Astrocyte (in vitro differentiated cells and primary cell): ENCODE data around the gene TLE5. TPM values are rescaled to one million over a fixed set of nuclear protein-coding genes. Genes with fewer than 3 reads are reported as not detected.

Source experiments
- DNase-seq: peaks from one replicate; pipeline ENCODE4 v3.0.0-alpha.2; 2010; ENCODE audit warnings: low read depth
- FAIRE-seq: peaks from 2 replicates; lab custom pipeline; 2011; peaks lifted over from hg19 to GRCh38; lab: Jason Lieb, UNC
- H2AFZ ChIP-seq: 2 replicates; pipeline ENCODE4 v1.6.0; 2012; ENCODE audit warnings: low read depth, low read length, inconsistent platforms
- H3K27ac ChIP-seq: 2 replicates; pipeline ENCODE4 v1.5.1; 2011; ENCODE audit warnings: low read depth, low read length, inconsistent platforms
- H3K27me3 ChIP-seq: 2 replicates; pipeline ENCODE4 v1.6.0; 2011; ENCODE audit warnings: low read length, inconsistent platforms; ENCODE audit not compliant: insufficient read depth
- H3K36me3 ChIP-seq: 2 replicates; pipeline ENCODE4 v1.5.1; 2011; ENCODE audit warnings: low read length, inconsistent platforms; ENCODE audit not compliant: insufficient read depth
- H3K4me1 ChIP-seq: 2 replicates; pipeline ENCODE4 v1.5.1; 2011; ENCODE audit warnings: low read length, inconsistent platforms; ENCODE audit not compliant: insufficient read depth
- H3K4me2 ChIP-seq: 2 replicates; pipeline ENCODE4 v1.6.0; 2012; ENCODE audit warnings: low read length, inconsistent platforms
- H3K4me3 ChIP-seq: 2 replicates; pipeline ENCODE4 v1.5.1; 2011; ENCODE audit warnings: low read depth, mild to moderate bottlenecking, low read length, inconsistent platforms; ENCODE audit not compliant: insufficient read depth
- H3K79me2 ChIP-seq: 2 replicates; pipeline ENCODE4 v1.6.0; 2012; ENCODE audit warnings: mild to moderate bottlenecking, low read length, inconsistent platforms; ENCODE audit not compliant: insufficient read depth
- H3K9ac ChIP-seq: 2 replicates; pipeline ENCODE4 v1.6.0; 2012; ENCODE audit warnings: mild to moderate bottlenecking, low read length, inconsistent platforms
- H3K9me3 ChIP-seq: 2 replicates; pipeline ENCODE4 v1.5.1; 2012; ENCODE audit warnings: low read depth, mild to moderate bottlenecking, low read length, inconsistent platforms; ENCODE audit not compliant: insufficient read depth
- H4K20me1 ChIP-seq: 2 replicates; pipeline ENCODE4 v1.6.0; 2012; ENCODE audit warnings: low read length, inconsistent platforms; ENCODE audit not compliant: insufficient read depth
- H3K27ac Mint-ChIP-seq: one replicate; pipeline ENCODE4 v1.8.0; 2021; ENCODE audit warnings: mild to moderate bottlenecking, mixed read lengths; ENCODE audit not compliant: unreplicated experiment
- H3K27me3 Mint-ChIP-seq: one replicate; pipeline ENCODE4 v1.8.0; 2021; ENCODE audit warnings: low read depth, mixed read lengths; ENCODE audit not compliant: unreplicated experiment
- H3K36me3 Mint-ChIP-seq: one replicate; pipeline ENCODE4 v1.8.0; 2021; ENCODE audit warnings: low read depth, mixed read lengths; ENCODE audit not compliant: unreplicated experiment
- H3K4me1 Mint-ChIP-seq: one replicate; pipeline ENCODE4 v1.8.0; 2021; ENCODE audit warnings: low read depth, mixed read lengths; ENCODE audit not compliant: unreplicated experiment
- H3K4me3 Mint-ChIP-seq: one replicate; pipeline ENCODE4 v1.8.0; 2021; ENCODE audit warnings: mild to moderate bottlenecking, moderate library complexity, mixed read lengths; ENCODE audit not compliant: unreplicated experiment
- H3K9me3 Mint-ChIP-seq: one replicate; pipeline ENCODE4 v1.8.0; 2021; ENCODE audit warnings: mild to moderate bottlenecking, mixed read lengths; ENCODE audit not compliant: unreplicated experiment
- EZH2 ChIP-seq: IDR thresholded peaks from 2 replicates; pipeline ENCODE4 v1.6.1; 2012; ENCODE audit warnings: mild to moderate bottlenecking, low read length, inconsistent platforms; ENCODE audit not compliant: insufficient read depth
- total RNA-seq: library from RNA; stranded (reverse); gene quantifications from 2 replicates; pipeline ENCODE4 v1.2.1, GENCODE V29; 2021
- TF ChIP-seq, protein P1 (sequence below): IDR thresholded peaks from 2 replicates; pipeline ENCODE4 v1.5.1; 2011; ENCODE audit warnings: low read depth, mild to moderate bottlenecking, inconsistent platforms, low read length, moderate library complexity; ENCODE audit not compliant: insufficient read depth

TLE5 gene
- total RNA-seq, 1 donor from 2014 or later, result 210 TPM

DNA sequence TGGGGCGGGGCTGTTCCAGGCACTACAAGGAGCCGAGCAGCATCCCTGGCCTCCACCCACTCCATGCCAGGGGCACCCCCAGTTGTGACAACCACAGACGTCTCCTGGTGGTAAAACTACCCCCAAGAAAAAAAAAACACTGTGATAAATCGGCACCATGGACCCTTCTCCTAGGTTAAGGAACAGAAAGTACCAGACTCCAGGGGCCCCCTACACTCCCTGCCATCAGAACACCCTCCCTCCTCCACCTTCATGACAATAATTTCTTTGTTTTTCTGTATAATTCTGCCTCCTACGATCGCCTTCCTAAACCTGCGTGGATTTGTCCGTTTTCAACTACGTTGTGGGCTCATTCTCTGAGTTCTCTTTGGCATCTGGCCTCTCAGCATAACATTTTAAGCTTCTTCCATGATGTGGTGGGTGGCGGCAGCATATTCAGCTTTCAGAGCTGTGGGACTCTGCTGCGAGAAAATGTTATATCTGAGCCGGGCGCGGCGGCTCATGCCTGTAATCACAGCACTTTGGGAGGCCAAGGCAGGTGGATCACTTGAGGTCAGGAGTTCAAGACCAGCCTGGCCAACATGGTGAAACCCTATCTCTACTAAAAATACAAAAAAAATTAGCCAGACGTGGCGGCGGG, 41.9 kb downstream of the TLE5 start:
- Histone ChIP-seq H2AFZ (no peak overlapping the region), H3K4me3 (no peak overlapping the region), H3K27ac (no peak overlapping the region), H3K27me3 (peaks cover 6% of the 10 kb centered on the region), H3K4me2 (no peak overlapping the region), H3K4me1 (no peaks in the 10 kb centered on the region), H3K79me2 (no peaks in the 10 kb centered on the region), H4K20me1 (no peaks in the 10 kb centered on the region), H3K9ac (no peak overlapping the region), H3K9me3 (no peaks in the 10 kb centered on the region), H3K36me3 (no peaks in the 10 kb centered on the region)
- Mint-ChIP-seq H3K36me3 (no peaks in the 10 kb centered on the region), H3K9me3 (peaks cover 2% of the 10 kb centered on the region), H3K4me3 (no peak overlapping the region), H3K27me3 (peaks cover 42% of the 10 kb centered on the region), H3K4me1 (no peaks in the 10 kb centered on the region), H3K27ac (no peak overlapping the region)
- TF ChIP-seq EZH2, result no peak
- TF ChIP-seq, protein P1, sequence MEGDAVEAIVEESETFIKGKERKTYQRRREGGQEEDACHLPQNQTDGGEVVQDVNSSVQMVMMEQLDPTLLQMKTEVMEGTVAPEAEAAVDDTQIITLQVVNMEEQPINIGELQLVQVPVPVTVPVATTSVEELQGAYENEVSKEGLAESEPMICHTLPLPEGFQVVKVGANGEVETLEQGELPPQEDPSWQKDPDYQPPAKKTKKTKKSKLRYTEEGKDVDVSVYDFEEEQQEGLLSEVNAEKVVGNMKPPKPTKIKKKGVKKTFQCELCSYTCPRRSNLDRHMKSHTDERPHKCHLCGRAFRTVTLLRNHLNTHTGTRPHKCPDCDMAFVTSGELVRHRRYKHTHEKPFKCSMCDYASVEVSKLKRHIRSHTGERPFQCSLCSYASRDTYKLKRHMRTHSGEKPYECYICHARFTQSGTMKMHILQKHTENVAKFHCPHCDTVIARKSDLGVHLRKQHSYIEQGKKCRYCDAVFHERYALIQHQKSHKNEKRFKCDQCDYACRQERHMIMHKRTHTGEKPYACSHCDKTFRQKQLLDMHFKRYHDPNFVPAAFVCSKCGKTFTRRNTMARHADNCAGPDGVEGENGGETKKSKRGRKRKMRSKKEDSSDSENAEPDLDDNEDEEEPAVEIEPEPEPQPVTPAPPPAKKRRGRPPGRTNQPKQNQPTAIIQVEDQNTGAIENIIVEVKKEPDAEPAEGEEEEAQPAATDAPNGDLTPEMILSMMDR, result no peak
- FAIRE-seq (no peak), DNase-seq (no peak)

DNA sequence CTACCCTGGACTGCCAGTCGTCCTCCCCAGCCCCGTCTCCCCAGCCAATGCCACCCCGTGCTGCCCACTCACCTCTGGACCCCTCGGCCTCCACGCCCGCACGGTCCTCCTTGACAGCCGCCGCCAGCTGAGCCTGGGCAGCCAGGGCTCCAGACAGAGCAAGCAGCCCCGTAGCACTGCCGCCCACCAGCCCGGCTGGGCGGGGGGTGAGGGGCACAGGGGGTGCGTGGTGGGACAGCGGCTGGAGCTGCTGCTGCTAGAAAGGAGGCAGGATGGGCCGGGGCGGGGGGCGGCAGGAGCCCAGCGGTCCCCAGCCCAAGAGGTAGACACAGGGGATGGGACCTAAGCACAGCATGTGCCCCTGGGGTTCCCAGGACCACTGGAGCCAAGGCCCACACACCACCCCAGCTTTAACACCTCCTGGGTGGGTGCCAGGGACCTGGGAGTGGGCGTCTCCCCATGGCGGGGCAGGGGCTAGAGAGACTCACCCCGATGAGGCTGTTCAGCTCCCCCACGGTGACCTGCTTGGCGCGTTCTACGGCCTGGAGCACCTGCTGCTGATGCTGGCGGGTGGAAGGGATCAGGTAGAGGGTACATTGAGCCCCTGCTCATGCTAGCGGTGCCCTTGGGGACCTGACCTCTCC, 43.0 kb downstream of the TLE5 start:
- FAIRE-seq, result no peak
- H3K9me3 Mint-ChIP-seq, result peaks cover 2% of the 10 kb centered on the region
- TF ChIP-seq, protein P1, result no peak
- TF ChIP-seq EZH2, result no peak

DNA sequence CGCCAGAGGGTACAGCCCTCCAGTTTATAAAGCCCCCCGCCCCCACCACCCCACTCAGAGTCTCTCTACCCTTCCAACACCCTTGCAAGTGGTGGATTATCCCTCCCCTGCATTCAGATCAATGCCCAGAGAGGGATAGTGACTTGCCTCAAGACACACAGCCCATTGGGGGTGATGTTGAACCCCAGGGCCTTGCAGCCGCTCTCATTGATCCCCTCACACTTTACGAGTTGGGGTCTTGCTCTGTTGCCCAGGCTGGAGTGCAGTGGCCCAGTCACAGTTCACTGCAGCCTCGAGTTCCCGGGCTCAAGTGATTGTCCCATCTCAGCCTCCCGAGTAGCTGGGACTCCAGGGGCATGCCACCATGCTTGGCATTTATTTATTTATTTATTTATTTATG, 44.4 kb downstream of the TLE5 start:
- H2AFZ ChIP-seq, result no peak overlapping the region
- TF ChIP-seq, protein P1, result no peak
- TF ChIP-seq EZH2, result no peak
- H3K4me2 ChIP-seq, result no peak overlapping the region
- Mint-ChIP-seq H3K36me3 (no peaks in the 10 kb centered on the region), H3K27me3 (peaks cover 47% of the 10 kb centered on the region), H3K4me1 (no peaks in the 10 kb centered on the region), H3K9me3 (no peaks in the 10 kb centered on the region), H3K27ac (no peak overlapping the region), H3K4me3 (no peak overlapping the region)
- H3K27me3 ChIP-seq, result peaks cover 6% of the 10 kb centered on the region
- H3K9me3 ChIP-seq, result no peaks in the 10 kb centered on the region
- FAIRE-seq, result no peak
- no peaks in the 10 kb centered on the region for H3K79me2 ChIP-seq
- H4K20me1 ChIP-seq, result no peaks in the 10 kb centered on the region
- H3K4me1 ChIP-seq, result no peaks in the 10 kb centered on the region
- no peak for DNase-seq
- H3K4me3 ChIP-seq, result no peak overlapping the region
- H3K9ac ChIP-seq, result no peak overlapping the region
- no peaks in the 10 kb centered on the region for H3K36me3 ChIP-seq
- H3K27ac ChIP-seq, result no peak overlapping the region

More for the DNA sequence above, 43.0 kb downstream of the TLE5 start:
- Histone ChIP-seq H3K27ac (no peak overlapping the region), H3K79me2 (no peaks in the 10 kb centered on the region), H3K9ac (no peak overlapping the region), H4K20me1 (no peaks in the 10 kb centered on the region), H3K4me1 (no peaks in the 10 kb centered on the region), H3K27me3 (no peaks in the 10 kb centered on the region), H3K9me3 (no peaks in the 10 kb centered on the region), H3K4me3 (no peak overlapping the region), H3K36me3 (no peaks in the 10 kb centered on the region), H3K4me2 (no peak overlapping the region), H2AFZ (no peak overlapping the region)
- Mint-ChIP-seq H3K27ac (no peak overlapping the region), H3K4me3 (no peak overlapping the region), H3K36me3 (no peaks in the 10 kb centered on the region), H3K27me3 (peaks cover 46% of the 10 kb centered on the region), H3K4me1 (no peaks in the 10 kb centered on the region)
- no peak for DNase-seq
